Measurements from ENCODE around the gene RASL11B.

DNA sequence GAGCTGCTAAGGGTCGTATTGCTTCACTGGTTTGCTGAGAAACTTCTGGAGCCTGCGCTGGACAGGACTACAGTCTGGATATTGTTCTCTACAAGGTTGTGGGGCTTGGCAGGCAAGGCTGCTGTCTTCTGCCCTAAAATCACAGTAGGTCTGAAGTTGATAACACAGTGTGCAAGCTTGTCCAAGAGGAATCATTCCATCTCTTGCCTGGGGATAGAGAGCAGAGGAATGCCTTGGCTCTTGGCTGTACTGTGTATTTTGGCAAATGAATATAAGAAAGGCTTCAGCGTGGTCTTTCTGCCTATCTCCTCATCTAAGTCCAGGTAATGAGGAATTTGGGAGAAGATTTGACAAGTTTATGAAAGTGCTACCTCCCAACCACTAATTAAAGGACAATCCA is 9.4 kb upstream of the RASL11B start:
- TF ChIP-seq, protein P1, sequence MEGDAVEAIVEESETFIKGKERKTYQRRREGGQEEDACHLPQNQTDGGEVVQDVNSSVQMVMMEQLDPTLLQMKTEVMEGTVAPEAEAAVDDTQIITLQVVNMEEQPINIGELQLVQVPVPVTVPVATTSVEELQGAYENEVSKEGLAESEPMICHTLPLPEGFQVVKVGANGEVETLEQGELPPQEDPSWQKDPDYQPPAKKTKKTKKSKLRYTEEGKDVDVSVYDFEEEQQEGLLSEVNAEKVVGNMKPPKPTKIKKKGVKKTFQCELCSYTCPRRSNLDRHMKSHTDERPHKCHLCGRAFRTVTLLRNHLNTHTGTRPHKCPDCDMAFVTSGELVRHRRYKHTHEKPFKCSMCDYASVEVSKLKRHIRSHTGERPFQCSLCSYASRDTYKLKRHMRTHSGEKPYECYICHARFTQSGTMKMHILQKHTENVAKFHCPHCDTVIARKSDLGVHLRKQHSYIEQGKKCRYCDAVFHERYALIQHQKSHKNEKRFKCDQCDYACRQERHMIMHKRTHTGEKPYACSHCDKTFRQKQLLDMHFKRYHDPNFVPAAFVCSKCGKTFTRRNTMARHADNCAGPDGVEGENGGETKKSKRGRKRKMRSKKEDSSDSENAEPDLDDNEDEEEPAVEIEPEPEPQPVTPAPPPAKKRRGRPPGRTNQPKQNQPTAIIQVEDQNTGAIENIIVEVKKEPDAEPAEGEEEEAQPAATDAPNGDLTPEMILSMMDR (IDR thresholded peaks at IDR 0.05): no peak
- TF ChIP-seq POLR2A (IDR thresholded peaks at IDR 0.05): no peak
- TF ChIP-seq EP300 (IDR thresholded peaks at IDR 0.05): no peak

Measured in tibial nerve (tissue), 4 donors.